HUES64 (cell line): ENCODE data around the gene ALDH5A1.

Experiments used
- H3K27ac ChIP-seq: 2 replicates; pipeline ENCODE4 v1.7.0; 2013; ENCODE audit warnings: low read depth, low read length, inconsistent platforms
- H3K27me3 ChIP-seq: 2 replicates; pipeline ENCODE4 v1.6.1; 2013; ENCODE audit warnings: mild to moderate bottlenecking, low read length; ENCODE audit not compliant: insufficient read depth
- H3K36me3 ChIP-seq: 2 replicates; pipeline ENCODE4 v1.6.1; 2013; ENCODE audit warnings: mild to moderate bottlenecking, low read length; ENCODE audit not compliant: insufficient read depth
- H3K4me1 ChIP-seq: 2 replicates; pipeline ENCODE4 v1.6.1; 2013; ENCODE audit warnings: mild to moderate bottlenecking, low read length, moderate library complexity; ENCODE audit not compliant: insufficient read depth
- H3K4me3 ChIP-seq: 2 replicates; pipeline ENCODE4 v1.5.1; 2013; ENCODE audit warnings: mild to moderate bottlenecking, low read length, moderate library complexity
- H3K9ac ChIP-seq: 2 replicates; pipeline ENCODE4 v1.6.1; 2013; ENCODE audit warnings: mild to moderate bottlenecking, low read depth, low read length
- H3K9me3 ChIP-seq: 2 replicates; pipeline ENCODE4 v1.6.1; 2013; ENCODE audit warnings: low read depth, low read length; ENCODE audit not compliant: insufficient read depth
- WGBS: fragments of 150-250, 120-280 bp; methylation state at CpG from one replicate; pipeline ENCODE4 v1.1.7; 2013; ENCODE audit warnings: missing lambda C conversion rate; 5-methylcytosine and 5-hydroxymethylcytosine counted together

Gene ALDH5A1

GRCh38 chr6:24458941-24459340 is 35.8 kb upstream of the ALDH5A1 start:
- WGBS, result 91% methylated on average over 2 of the region's 2 CpGs
- Histone ChIP-seq H3K4me3 (no peak overlapping the region), H3K27ac (no peak overlapping the region), H3K9ac (no peak overlapping the region), H3K4me1 (no peaks in the 10 kb centered on the region), H3K27me3 (no peaks in the 10 kb centered on the region), H3K9me3 (no peaks in the 10 kb centered on the region), H3K36me3 (no peaks in the 10 kb centered on the region)

GRCh38 chr6:24460966-24461365 is 33.8 kb upstream of the ALDH5A1 start:
- H3K4me1 ChIP-seq, result no peaks in the 10 kb centered on the region
- no peak overlapping the region for H3K4me3 ChIP-seq
- no peaks in the 10 kb centered on the region for H3K27me3 ChIP-seq
- H3K27ac ChIP-seq, result no peak overlapping the region
- 95% methylated on average over 4 of the region's 4 CpGs for WGBS
- H3K9ac ChIP-seq, result no peak overlapping the region
- no peaks in the 10 kb centered on the region for H3K36me3 ChIP-seq
- H3K9me3 ChIP-seq, result no peaks in the 10 kb centered on the region

- H3K36me3 ChIP-seq, result no peaks in the 10 kb centered on the region
- WGBS, result 95% methylated on average over 10 of the region's 11 CpGs
- H3K4me1 ChIP-seq, result no peaks in the 10 kb centered on the region
- H3K9ac ChIP-seq, result no peak overlapping the region
- H3K27me3 ChIP-seq, result no peaks in the 10 kb centered on the region
- no peak overlapping the region for H3K27ac ChIP-seq
- H3K4me3 ChIP-seq, result no peak overlapping the region
- no peaks in the 10 kb centered on the region for H3K9me3 ChIP-seq
Measured at GRCh38 chr6:24464253-24465038, 30.3 kb upstream of the ALDH5A1 start.

GRCh38 chr6:24469811-24470210 is 25.0 kb upstream of the ALDH5A1 start:
- Histone ChIP-seq H3K9me3 (no peaks in the 10 kb centered on the region), H3K4me1 (no peaks in the 10 kb centered on the region), H3K36me3 (no peaks in the 10 kb centered on the region), H3K9ac (no peak overlapping the region), H3K27ac (no peak overlapping the region), H3K27me3 (no peaks in the 10 kb centered on the region), H3K4me3 (no peak overlapping the region)
- WGBS, result 95% methylated on average over 6 of the region's 7 CpGs

- H3K4me1 ChIP-seq, result no peaks in the 10 kb centered on the region
- H3K27ac ChIP-seq, result no peak overlapping the region
- no peaks in the 10 kb centered on the region for H3K27me3 ChIP-seq
- H3K4me3 ChIP-seq, result no peak overlapping the region
- H3K9ac ChIP-seq, result no peak overlapping the region
- no peaks in the 10 kb centered on the region for H3K36me3 ChIP-seq
- no peaks in the 10 kb centered on the region for H3K9me3 ChIP-seq
Measured at GRCh38 chr6:24472181-24472580, 22.6 kb upstream of the ALDH5A1 start.

GRCh38 chr6:24476631-24477030 is 18.1 kb upstream of the ALDH5A1 start:
- 93% methylated on average over 6 of the region's 6 CpGs for WGBS
- H3K9me3 ChIP-seq, result peaks cover 10% of the 10 kb centered on the region
- peaks cover 3% of the 10 kb centered on the region; the same call in 1 of the 2 replicates for H3K36me3 ChIP-seq
- H3K27me3 ChIP-seq, result no peaks in the 10 kb centered on the region
- H3K4me3 ChIP-seq, result no peak overlapping the region
- H3K4me1 ChIP-seq, result no peaks in the 10 kb centered on the region
- H3K9ac ChIP-seq, result no peak overlapping the region
- H3K27ac ChIP-seq, result no peak overlapping the region

- Histone ChIP-seq H3K4me1 (no peaks in the 10 kb centered on the region), H3K9ac (no peak overlapping the region), H3K9me3 (peaks cover 10% of the 10 kb centered on the region), H3K27me3 (no peaks in the 10 kb centered on the region), H3K36me3 (peaks cover 3% of the 10 kb centered on the region; the same call in 1 of the 2 replicates), H3K4me3 (no peak overlapping the region), H3K27ac (no peak overlapping the region)
- 89% methylated on average over 1 of the region's 1 CpG for WGBS
Measured at GRCh38 chr6:24477070-24477469, 17.7 kb upstream of the ALDH5A1 start.

- peaks cover 3% of the 10 kb centered on the region; the same call in 1 of the 2 replicates for H3K36me3 ChIP-seq
- H3K9ac ChIP-seq, result no peak overlapping the region
- H3K4me3 ChIP-seq, result no peak overlapping the region
- no peaks in the 10 kb centered on the region for H3K4me1 ChIP-seq
- WGBS, result 95% methylated on average over 4 of the region's 4 CpGs
- no peak overlapping the region for H3K27ac ChIP-seq
- peaks cover 10% of the 10 kb centered on the region for H3K9me3 ChIP-seq
- no peaks in the 10 kb centered on the region for H3K27me3 ChIP-seq
Measured at GRCh38 chr6:24478903-24479302, 15.9 kb upstream of the ALDH5A1 start.

GRCh38 chr6:24480705-24481104 is 14.1 kb upstream of the ALDH5A1 start:
- no peak overlapping the region for H3K9ac ChIP-seq
- peaks cover 10% of the 10 kb centered on the region for H3K9me3 ChIP-seq
- H3K36me3 ChIP-seq, result peaks cover 3% of the 10 kb centered on the region; the same call in 1 of the 2 replicates
- no peaks in the 10 kb centered on the region for H3K27me3 ChIP-seq
- H3K4me1 ChIP-seq, result no peaks in the 10 kb centered on the region
- H3K4me3 ChIP-seq, result no peak overlapping the region
- WGBS, result 86% methylated on average over 9 of the region's 9 CpGs
- no peak overlapping the region for H3K27ac ChIP-seq

GRCh38 chr6:24481449-24481848 is 13.3 kb upstream of the ALDH5A1 start:
- Histone ChIP-seq H3K27ac (no peak overlapping the region), H3K27me3 (no peaks in the 10 kb centered on the region), H3K4me3 (no peak overlapping the region), H3K9ac (no peak overlapping the region), H3K9me3 (peaks cover 10% of the 10 kb centered on the region), H3K4me1 (no peaks in the 10 kb centered on the region), H3K36me3 (peaks cover 3% of the 10 kb centered on the region; the same call in 1 of the 2 replicates)
- 93% methylated on average over 5 of the region's 5 CpGs for WGBS

GRCh38 chr6:24484657-24485323 is 10.0 kb upstream of the ALDH5A1 start:
- no peaks in the 10 kb centered on the region for H3K27me3 ChIP-seq
- H3K9me3 ChIP-seq, result peaks cover 2% of the 10 kb centered on the region; the same call in 1 of the 2 replicates
- no peak overlapping the region for H3K9ac ChIP-seq
- 89% methylated on average over 4 of the region's 7 CpGs for WGBS
- no peak overlapping the region for H3K4me3 ChIP-seq
- H3K27ac ChIP-seq, result no peak overlapping the region
- no peaks in the 10 kb centered on the region for H3K4me1 ChIP-seq
- no peaks in the 10 kb centered on the region for H3K36me3 ChIP-seq
